ENCODE data around the gene SYNPO2.
"Not testable (repeated sequence)": the region's sequence is repeated elsewhere in the genome, so short reads cannot be mapped to it uniquely, and the experiment has no call there.

SYNPO2 gene

DNA sequence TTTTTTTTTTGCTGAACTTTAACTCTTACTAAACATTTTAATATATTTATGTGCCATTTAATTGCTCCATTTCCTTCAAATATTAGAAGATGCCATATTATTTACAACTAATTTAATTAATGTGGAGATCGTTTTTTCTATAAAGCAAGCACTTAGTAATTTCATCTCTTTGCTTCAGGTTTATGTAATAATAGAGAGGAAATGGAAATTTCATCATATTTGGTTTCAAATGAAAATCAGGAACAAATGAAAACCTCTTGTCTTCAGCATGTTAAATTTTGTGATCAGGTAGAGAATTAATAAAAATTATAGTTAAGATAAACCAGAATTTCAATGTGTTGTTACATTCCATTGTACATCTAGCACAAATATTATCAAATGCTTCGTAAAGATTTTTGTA is 120.1 kb downstream of the SYNPO2 start:
- FAIRE-seq = no peak

DNA sequence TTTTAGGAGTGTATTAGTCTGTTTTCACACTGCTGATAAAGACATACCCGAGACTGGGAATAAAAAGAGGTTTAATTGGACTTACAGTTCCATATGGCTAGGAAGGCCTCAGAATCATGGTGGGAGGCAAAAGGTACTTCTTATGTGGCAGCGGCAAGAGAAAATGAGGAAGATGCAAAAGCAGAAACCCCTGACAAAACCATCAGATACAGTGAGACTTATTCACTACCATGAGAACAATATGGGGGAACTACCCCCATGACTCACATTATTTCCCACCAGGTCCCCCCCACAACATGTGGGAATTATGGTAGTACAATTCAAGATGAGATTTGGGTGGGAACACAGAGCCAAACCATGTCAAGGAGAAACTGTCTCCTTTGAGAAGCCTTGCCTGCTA is 121.6 kb downstream of the SYNPO2 start:
- FAIRE-seq = not testable (repeated sequence)

DNA sequence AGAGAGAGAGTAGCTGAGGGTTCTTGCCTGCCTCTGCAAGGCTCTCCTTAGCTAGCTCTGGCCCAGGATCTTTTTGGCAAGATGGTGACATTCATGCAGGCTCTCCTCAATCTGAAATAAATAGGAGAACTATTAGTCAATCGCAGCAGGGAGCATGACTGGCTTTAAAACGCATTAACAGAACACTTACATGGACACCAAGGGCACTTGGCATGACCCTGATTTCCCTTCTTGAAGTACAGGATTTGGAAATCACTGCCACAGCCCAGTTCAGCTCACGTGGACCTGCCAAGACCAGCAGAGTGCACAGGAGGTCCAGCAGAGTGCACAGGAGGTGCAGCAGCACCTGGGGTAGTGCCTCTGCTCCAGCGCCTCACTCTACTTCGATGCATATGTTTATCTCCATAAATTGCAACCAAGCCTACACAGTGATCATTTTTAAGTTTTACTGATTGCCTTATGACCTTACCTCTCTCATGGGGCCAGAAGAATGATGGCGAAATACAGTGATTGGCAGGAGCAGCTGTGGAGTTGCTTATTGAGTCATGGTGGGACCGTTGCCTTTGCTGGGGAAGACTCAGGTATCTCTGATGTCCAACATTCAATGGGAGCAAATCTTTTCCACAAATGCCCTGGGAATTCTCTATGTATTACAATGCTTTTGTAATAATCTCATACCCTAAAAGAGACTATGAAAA is 122.4 kb downstream of the SYNPO2 start:
- FAIRE-seq = no peak

DNA sequence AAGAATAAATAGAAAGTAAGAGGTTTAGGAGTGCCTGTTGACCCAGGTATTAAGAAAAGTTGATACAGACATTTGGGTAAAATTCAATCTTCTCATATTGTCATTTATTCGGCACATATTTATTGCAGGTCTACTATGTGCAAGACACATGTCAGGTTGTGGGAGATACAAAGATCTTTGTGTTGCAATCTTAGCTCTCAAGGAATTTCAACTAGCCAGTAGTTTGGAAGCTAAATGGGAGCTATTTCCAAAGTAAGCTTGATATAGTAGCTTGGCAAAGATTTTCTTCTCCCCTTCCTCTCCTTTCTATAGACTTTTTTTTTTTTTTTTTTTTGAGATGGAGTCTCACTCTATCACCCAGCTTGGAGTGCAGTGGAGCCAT is 122.9 kb downstream of the SYNPO2 start:
- FAIRE-seq = no peak

DNA sequence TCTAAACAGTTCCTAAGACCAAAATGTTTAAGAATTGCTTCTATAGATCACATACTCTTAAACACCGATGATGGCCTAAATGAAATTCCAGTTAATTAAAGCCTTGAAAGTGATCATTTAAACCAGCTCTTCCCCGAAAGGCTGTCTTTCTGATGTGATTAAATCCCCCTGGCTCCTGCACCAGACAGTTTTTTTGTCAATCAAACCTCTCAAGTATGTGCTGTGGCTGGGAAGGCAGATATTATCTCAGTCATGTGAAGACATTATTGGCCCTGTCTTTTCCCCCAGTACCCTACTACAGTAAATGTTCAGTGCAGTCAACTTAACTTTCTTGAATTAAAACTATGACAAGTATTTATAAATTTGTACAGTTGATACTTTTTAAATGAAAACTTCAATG is 126.0 kb downstream of the SYNPO2 start:
- no peak for FAIRE-seq

DNA sequence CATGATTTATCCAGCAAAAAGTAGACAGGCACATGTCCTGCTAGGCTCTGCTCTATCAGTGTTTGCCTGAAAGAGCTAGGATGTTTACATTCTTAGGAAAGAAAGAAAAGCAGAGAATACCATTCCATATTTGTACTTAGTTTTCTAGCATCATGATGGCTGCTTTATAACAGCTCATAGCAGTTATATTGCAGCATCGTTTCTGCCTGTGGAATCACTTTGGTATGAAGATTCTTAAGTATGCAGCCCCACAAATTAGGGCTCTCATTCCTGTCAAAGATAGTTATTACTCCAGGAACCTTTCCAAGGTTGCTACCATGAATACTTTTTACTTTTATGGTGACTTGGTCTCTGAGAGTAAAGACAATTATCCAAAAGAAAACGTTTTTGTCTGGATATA is 128.0 kb downstream of the SYNPO2 start:
- no peak for FAIRE-seq

DNA sequence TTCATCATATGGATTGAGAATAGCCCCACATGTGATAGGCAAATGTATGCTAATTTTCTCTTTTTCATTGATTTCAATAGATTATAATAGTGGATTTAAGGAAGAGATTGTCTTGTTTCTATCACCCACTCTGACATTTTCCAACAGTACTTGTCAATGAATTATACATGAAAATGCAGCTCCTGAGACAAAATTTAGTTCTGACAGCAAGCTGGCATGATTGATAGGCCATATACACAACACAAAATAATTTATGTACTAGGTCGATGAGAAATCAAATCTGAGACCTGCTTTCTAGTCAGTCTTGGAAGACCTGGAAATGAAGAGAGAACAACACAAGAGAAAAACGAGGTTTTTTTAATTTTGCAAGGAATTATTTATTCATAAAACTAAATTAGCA is 129.0 kb downstream of the SYNPO2 start:
- FAIRE-seq = no peak

DNA sequence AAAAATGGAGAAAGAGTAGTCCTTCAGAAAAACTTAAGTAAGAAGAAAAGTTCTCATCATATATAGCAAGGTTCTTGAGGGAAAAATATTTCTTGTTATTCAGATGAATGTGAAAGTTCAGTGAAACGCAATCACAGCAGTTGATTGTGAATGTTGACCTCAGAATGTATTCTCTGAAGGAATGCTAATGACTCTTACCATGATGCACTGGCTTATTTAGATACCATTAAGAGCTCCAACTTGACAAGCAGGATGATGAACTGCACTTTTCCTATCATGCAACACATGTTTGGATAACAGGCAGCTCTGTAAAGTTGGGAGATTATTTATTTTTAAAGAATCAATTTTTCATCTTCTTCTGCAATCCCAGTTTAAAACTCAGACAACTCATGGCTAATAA is 131.5 kb downstream of the SYNPO2 start:
- no peak for FAIRE-seq

DNA sequence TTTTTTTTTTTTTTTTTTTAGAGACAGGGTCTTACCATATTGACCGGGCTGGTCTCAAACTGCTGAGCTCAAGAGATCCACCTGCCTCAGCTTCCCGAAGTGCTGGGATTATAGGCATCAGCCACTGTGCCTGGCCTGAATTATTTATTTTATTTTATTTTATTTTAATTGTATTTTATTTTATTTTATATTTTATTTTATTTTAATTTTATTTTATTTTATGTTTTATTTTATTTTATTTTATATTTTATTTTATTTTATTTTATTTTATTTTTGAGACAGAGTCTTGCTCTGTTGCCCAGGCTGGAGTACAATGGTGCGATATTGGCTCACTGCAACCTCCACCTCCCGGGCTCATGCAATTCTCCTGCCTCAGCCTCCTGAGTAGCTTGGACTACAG is 133.9 kb downstream of the SYNPO2 start:
- FAIRE-seq = not testable (repeated sequence)

DNA sequence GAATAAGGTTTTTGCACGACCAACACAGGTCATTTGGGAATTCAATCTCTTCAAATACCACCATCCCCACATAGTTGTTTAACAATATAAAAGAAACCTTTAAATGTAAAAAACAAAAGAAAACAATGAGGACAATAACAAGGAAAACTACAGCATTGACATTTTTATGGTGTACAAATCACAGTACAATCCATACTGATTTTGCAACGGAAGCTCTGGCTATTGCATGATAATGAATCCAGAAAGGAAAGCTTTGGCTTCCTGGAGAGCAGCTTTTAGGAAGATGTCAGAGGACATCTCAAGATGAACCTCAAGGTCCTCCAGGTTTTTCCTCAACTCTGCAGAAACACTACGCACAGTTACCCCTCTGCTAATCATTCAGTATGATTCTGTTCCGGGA is 135.4 kb downstream of the SYNPO2 start:
- FAIRE-seq = no peak

DNA sequence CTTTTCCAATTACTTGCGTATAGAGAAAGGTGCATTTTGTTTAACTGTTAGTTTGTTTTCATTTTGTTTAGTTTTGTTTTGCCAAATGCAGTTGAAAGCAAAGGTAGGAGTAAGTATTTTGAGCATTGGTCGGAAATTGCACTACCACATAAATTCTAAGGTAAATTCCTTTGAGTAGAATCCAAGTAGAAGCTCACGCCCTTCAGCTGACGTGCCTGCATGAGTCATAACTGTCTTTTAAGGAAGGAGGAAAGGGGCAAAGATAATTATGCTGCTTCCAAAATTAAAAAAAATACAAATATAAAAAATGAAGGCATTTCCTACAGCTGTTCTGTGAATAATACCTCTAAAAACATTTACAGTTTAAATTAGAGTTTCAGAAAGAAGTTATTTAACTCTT is 136.8 kb downstream of the SYNPO2 start:
- FAIRE-seq = peak; percentile 33

DNA sequence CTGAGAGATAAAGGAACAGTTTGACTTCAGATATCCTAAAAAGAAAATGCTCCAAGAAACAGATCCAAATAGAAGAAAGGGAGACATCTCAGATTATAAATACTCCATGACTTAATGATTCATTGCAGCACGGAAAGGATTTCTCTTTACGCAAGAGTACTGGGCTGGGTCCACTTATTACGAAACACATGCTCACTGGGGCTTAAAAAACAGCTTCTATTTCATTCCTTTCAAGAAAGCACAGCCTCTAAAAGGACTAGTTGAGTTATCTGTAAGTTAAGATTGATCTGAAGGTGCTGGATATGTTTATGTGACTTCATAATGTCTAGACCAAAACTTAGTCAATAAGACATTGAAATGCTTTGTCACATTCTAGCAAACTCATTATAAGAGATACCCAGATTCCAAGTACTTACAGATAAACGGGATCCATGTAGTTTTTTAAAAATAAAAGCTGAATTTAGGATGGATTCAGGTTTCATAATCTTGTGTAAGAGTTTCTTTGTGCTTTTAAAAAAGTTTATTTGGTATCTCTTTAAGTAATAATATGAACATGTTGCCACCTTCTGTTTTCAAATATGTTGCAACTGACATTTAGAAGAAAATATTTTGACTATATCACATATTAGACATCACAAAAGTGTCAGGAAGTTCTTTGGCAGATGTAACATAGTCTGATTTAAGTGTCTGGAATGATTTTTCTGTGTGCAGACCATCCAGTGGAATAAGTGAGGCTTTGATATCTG is 137.4 kb downstream of the SYNPO2 start:
- no peak for FAIRE-seq

DNA sequence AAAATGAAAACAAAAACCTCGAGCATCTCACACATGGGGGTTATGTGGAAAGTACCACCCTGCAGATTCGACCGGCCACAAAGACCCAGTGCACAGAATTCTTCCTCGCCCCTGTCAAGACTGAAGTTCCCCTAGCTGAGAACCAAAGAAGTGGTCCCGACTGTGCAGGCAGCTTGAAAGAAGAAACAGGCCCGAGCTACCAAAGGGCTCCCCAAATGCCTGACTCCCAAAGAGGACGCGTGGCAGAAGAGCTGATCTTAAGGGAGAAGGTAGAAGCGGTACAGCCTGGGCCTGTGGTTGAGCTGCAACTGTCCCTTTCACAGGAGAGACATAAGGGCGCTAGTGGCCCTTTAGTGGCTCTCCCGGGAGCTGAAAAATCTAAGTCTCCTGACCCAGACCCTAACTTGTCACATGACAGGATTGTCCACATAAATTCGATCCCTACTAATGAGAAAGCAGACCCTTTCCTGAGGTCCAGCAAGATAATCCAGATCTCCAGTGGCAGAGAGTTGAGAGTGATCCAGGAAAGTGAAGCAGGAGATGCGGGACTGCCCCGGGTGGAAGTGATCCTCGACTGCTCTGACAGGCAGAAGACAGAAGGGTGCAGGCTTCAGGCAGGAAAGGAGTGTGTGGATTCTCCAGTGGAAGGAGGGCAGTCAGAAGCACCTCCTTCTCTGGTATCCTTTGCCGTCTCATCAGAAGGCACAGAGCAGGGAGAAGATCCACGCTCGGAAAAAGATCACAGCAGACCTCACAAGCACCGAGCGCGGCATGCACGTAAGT is 138.2 kb downstream of the SYNPO2 start:
- FAIRE-seq = no peak

DNA sequence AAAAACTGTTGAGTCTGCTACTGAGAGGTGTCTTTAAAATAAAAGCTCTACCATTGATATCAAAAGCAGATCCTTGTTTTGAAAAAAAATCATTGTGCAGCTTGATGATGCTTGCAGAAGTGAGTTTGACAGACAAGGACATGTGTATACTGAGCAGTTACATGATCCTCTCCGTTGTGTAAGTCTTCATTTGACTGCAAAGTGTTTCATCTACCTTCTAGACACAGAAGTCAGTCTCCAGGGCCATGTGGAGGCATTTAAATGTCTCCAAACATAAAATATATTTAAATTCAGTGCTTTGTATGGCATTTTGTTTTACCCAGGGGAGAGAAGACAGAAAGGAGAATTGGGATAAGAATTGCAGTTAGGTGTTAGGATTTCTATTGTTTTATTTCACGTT is 139.2 kb downstream of the SYNPO2 start:
- FAIRE-seq = no peak

DNA sequence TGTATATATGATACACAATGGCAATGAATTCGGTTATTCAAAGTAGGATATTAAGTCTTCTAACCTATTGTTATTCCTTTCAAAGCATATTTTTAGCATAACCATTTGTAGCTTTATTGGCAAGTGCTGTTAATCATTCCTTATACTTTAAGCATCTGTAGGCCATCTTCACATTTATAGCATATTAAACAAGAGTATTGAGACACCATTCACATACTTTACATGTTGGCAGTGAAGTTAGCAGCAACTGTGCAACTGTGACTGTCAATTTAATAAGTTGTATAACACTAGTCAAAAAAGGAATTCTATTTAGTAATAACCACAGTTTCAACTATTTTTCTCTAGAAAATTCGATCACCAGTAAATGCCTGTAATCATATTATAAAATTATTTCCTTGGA is 139.6 kb downstream of the SYNPO2 start:
- FAIRE-seq = no peak

DNA sequence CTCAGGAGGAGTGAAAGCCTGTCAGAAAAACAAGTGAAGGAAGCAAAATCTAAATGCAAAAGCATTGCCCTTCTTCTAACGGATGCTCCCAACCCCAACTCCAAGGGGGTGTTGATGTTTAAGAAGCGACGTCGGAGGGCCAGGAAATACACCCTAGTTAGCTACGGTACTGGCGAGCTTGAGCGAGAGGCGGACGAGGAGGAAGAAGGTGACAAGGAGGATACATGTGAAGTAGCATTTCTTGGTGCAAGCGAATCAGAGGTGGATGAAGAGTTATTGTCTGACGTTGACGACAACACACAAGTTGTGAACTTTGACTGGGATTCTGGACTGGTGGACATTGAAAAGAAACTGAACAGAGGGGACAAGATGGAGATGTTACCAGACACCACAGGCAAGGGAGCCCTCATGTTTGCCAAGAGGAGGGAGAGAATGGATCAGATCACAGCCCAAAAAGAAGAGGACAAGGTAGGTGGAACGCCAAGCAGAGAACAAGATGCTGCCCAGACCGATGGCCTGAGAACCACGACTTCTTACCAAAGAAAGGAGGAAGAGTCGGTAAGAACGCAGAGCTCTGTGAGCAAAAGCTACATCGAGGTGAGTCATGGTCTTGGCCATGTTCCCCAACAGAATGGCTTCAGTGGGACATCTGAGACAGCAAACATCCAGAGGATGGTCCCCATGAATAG is 141.3 kb downstream of the SYNPO2 start:
- no peak for FAIRE-seq

DNA sequence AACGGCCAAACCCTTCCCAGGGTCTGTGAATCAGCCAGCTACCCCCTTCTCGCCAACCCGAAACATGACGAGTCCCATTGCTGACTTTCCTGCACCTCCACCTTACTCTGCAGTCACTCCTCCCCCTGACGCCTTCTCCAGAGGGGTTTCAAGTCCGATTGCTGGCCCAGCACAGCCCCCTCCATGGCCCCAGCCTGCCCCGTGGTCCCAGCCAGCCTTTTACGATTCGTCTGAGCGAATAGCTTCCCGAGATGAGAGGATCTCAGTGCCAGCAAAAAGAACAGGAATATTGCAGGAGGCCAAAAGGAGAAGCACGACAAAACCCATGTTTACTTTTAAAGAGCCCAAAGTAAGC is 141.9 kb downstream of the SYNPO2 start:
- FAIRE-seq = no peak

DNA sequence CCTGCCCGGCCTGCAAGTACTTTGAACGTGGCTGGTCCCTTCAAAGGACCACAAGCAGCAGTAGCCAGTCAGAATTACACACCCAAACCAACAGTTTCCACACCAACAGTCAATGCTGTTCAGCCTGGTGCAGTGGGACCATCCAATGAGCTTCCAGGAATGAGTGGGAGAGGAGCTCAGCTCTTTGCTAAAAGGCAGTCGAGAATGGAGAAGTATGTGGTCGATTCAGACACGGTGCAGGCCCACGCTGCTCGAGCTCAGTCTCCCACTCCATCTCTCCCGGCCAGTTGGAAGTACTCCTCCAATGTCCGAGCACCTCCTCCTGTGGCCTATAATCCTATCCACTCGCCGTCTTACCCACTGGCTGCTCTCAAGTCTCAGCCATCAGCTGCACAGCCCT is 142.6 kb downstream of the SYNPO2 start:
- FAIRE-seq = no peak

DNA sequence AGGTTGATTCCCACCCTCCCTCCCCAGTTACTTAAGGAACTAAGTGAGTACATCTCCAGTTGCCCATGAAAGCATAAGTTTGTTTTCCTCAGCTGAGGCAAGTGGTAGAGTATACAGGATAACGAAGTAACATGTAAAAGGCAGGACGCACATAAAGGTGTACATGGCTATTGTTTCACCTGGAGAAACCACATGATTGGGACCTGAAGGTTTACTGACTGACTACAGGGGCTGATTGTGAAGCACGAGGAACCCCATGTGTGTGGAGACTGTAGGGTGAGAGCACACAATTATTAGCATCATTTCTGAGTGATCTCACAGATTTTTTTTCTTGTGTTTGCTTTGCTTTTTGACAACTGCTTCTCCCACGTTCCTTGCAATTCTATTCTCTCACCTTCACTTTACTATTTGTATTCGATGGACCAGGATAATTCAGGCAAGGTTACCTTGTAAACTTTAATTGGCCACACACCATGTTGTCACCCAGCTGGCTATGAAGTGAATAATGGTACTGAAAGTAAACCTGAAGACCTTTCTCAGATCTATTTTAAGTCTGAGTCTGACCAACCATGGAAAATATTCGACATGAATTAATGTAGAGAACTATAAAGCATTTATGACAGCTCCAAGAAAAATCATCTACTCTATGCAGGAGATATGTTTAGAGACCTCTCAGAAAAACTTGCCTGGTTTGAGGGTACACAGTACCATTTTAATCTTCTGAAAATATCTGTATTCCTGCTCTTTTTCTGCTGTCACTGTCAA is 144.4 kb downstream of the SYNPO2 start:
- FAIRE-seq = no peak

DNA sequence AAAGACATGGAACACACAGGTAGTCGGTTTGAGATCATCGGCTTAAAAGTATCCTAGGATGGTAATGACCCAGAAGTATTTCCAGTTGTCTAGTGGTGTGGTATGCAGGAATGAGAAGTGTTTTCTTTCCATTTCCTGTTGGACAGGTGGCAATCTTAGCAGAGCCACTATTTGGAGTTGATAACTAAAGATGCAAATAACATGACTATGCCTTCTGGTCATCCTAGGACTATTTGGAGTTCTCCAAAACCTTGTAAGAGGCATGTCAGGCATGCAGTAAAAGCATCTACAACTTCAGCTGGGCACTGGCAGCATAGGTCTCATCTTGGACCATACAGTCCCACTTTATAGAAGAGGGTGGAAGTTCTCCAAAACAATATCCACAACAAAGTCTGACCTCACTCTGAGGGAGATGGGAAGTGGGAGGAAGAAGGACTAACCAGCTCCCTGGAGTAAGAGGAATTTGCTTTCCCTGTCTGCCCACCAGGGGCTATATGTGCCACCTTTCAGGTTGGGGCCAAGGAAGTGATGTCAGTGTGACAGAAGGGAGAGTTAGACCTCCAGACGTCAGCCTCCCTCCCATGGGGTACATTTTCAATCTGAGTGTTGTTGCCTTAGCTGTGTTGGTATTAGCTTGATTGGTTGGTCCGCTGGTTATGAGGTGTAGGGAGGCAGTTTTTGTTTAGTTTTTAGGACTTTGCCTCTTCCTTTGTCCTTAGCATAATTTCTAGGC is 145.8 kb downstream of the SYNPO2 start:
- no peak for FAIRE-seq

DNA sequence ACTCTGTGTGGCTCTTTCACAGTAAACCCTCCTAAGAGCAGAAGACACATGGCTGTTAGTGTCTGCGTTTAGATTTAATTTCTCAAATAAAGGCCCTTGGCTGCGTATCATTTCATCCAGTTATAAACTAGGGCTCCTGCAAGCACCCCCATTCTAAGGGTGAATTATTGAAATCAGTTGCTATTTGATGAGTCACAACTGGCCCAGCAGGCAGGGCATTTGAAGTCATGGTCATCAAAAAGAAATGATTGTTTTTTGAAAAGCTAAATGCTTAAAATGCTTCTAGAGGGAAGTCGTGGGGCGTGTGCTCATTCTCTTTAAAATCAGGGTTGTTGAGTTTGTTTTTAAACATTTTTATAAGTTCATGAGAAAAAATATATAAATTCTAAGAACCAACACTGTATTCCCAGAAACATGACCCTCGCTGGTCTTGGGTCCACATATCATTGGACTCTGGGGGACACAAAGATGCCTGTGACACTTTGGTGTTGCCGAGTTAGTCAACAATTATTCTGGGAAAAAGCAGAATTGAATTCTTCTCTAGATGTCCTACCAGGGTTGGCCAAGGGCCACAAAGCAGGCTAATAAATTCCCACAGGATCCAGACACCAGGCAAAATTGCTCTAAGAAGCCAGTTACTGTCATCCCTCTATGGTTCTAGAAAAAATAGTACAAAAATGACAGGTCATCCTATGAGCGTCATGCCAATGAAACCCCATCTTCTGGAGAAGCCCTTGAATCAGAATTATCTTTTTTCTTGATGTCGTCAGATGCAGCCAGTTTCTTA is 147.5 kb downstream of the SYNPO2 start:
- no peak for FAIRE-seq
